HG03575 (cell line): ENCODE data around the gene KRT6B.
"Not testable (repeated sequence)": the region's sequence is repeated elsewhere in the genome, so short reads cannot be mapped to it uniquely, and the experiment has no call there.

Experiments used
- ATAC-seq: cut with Tn5 transposase; IDR thresholded peaks from one replicate; pipeline ENCODE4 v1.9.1; 2021; ENCODE audit not compliant: unreplicated experiment, insufficient number of reproducible peaks, low FRiP score; ENCODE audit errors: extremely low read depth

Gene KRT6B

DNA sequence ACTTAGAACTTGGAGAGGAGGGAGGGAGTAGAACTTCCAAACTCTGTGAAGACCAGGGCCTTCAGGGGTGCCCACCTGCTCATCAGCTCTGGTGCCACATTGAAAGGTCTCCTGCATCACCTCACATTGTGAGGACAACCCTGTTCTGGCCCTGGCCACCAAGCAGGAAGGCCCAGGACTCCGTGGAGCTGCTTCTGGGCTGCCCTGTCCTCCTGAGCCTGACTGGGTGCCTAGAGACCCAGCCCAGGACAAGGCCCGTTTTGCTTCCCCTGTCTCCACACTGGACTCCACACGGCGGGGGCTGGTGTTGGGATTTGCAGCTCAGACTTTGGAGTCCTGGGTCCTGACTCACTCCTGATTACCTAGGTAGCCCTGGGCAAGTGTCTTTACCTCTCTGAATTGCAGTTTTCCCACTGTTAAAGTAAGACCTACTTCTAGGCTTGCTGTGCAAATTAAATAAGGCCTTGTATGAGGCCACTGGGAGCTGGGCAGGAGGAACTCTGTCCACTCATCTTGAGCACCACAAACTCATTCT lies 33.3 kb downstream of the KRT6B start:
- no peak for ATAC-seq

DNA sequence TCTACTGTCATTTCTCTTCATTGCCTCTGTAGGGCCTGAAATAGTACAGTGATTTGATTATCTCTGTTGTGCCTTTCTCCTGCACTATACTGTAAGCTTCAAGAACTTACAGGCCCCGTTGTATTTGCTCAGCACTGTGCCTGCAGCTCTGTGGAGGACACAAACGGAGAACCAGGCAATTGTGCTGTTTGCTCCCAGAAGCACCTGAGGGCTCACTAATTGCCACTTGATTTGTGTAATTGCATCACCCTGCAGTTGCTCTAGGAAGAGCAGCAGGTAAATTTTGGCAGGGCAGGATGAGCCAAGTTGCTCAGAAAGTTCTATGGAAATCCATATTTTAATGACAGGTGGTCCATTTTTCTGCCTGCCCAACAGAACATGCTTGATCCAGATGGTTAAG lies 34.2 kb downstream of the KRT6B start:
- no peak for ATAC-seq

DNA sequence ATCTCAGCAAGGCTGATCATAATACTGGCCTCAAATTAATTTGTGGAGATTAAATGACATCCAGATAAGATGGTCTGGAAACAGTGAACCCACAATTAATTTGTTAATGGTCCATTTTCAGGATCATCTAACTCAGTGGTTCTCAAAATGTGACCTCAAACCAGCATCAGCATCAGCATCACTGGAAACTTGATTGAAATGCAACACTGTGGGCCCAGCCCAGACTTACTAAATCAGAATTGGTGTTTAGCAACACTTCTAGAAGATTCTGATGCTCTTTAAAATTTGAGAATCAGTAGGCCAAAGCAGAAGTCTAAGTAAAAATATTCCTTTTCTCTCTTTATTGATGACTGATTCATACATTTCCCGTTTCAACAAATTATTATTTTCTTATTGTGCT lies 35.2 kb downstream of the KRT6B start:
- no peak for ATAC-seq

DNA sequence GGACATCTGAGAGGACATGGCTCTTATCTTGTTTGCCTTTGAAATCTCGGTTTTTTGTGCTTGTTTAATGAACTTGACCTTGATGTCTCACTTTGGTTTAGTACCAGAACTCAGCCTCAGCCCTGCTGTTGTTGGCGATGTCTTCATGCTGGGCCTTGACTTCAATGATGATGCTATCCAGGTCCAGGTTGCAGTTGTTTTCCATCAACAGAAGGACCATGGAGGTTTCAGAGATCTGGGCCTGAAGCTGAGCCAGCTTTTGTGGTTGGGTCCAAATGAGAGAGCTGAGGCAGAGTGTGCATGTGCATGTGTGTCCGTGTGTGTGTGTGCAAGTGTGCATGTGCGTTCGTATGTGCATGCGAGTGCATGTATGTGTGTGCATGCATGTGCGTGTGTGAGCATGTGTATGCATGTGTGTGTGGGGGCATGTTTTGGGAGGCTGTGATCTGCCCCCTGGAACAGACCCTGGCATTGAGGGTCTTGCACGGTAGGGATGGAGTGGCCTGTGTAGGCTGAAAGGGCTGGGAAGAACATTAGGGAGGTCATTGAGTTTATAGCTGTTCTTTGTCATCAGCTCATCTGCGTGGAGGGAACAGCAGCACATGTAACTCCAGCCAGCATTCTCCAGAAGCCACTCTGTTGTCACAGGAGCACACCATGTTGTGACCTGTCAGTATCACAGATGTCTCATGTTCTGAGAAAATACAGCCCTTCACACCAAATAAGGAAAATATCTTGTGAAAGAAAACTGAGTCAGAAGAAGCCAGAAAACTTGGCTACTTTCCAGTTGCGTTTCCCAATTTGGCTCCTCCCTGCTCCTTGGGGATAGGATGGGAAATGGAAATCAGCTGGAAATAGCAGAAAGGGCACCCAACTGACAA lies 35.8 kb downstream of the KRT6B start:
- no peak for ATAC-seq

DNA sequence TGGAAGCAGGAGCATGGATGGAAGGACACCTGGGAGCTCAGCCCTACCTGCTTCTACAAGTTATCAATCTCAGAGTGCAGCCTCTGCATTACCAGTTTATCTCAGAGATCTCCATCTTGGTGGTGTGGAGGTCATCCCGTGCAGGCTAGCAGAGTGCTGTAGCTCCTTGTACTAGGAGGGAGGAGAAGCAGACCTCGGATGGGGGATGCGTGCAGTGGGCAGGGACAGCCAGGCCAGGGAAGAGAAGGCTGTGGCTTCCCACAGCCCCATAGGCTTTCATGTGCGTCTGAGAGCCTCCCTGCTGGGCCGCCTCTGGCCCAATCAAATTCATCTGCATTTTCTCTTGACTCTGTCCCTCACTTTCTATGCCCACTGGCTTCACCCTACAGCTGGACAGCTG lies 37.0 kb downstream of the KRT6B start:
- ATAC-seq = no peak

DNA sequence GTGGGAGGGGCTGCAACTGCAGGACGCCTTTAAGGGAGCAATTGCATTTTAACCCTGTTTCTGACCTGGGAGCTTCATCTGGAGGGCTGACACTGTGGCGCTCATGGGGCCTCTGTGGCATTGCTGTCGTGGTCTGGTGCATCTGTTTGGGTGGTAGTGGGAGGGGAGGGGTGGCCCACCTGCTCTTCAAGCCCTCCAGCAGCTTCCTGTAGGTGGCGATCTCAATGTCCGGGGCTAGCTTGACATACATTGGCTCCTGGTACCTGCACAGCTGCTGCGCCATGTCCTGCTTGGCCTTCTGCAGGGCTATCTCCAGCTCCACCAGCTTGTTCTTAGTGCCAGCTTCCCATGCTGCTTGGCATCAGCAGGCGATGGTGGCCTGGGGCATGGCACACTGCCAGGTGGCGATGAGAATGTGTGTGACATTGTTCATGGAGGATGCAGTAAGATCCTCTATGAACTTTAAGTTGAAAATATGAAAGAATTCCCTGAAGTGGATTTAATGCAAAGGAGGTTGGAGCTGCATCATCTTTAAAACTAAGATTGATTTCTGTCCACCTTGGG lies 38.1 kb downstream of the KRT6B start:
- ATAC-seq = no peak

DNA sequence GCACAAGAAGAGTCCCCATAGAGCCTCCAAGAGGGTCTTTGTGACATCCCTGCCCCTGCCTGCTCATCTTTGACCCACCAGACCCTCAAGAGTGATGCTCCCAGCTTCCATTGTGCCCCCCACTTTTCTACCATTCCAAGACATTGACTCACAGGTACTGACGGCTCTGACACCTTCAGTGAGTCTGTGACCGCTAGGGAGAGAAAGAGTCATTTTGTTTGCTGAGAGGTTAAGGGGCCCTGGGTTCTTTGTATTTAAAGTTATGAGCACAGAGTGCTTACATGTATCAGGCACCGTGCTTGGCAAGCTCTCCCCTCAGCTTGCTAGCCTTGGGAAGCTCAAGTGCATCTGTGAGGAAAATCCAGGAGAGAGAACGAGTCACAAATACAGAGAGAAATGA lies 38.7 kb downstream of the KRT6B start:
- ATAC-seq = no peak

DNA sequence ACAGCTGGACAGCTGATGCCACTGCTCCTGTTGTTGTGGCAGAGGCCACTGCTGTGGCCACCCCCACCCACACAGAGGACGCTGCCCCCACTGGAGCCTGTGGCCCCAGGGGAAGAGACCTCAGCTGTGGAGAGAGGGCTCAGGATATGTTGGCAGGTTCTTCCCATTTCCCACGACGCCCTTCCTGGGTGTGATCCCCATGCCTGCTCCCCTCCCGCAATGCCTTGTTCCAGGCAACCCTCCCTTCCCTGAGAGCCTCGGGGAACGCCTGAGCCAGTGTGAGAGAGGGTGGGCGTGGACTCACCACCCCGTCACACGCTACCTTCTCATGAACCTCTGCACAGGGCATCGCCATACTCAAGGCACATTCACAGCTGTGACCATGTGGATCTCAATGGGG lies 40.1 kb downstream of the KRT6B start:
- no peak for ATAC-seq

DNA sequence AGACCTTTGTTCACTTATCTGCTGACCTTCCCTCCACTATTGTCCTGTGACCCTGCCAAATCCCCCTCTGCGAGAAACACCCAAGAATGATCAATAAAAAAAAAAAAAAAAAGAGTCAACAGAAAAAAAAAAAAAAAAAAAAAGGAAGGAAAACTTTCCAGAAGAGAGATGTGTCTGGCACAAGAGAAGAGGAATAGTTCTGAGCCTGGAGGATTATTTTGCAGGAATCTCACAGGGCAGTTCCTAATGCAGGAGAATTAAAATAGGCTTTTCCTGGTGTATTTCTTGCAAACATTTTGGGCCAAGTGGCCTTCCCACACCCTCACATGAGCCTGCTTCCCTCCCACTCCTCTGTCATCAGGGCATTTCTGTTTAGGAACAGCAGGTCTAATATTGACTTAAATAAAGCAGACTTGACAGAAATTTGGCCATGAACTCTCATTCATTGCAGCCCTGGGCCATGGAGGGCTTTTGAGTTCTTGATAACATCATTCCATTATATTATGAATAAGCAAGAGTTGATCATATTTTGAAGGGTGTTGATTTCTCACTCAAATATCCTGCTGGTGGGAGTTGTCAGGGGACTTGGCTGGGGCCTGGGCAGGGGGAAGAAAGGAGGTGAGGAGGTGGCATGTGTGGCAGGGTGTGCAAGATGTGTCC lies 41.2 kb downstream of the KRT6B start:
- ATAC-seq = not testable (repeated sequence)

DNA sequence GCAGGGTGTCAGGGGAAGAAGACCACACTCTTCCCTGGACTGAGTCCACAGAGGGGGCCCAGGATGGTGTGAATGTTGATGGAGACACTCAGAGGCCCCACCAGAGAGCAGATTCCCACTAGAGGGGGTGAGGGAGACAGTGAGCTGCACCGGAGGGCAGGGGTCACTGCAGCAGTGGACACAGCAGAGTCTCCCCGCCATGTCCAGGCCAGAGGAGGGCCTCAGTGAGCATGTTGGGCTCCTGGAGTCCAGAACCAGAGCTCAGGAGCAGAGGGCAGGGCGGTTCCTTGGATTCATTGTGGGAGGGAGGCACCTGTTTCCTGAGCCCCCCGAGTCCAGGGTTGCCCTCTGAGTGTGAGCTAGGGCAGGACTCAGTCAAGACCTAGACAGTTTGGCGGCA lies 44.0 kb downstream of the KRT6B start:
- no peak for ATAC-seq

DNA sequence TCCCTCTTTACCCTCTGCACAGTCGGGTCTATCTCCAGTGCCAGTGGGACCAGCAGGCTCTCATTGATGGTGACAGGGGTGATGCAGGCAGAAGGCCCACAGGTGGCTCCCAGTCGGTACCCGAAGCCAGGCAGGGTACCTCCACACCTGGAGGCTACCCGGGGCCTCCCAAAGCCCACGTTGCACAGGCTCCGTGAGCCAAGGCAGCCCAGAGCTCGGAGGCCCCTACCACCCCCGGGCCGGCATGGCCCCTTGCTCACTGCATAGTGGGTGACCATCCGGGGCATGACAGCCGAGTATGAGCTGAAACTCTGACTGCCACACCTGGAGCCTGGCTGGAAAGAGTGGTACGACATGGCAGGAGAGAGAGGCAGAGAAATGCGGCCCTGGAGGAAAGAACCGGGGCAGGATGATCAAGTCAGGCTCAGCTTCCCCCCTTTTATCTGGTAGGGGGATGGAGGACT lies 46.0 kb downstream of the KRT6B start, which contains the start of gene KRT82:
Gene KRT82, minus strand, starts transcription at position 414 of the 464 bp plus-strand sequence. Its CDS starts 58 bp downstream, at position 356.
- ATAC-seq = no peak

DNA sequence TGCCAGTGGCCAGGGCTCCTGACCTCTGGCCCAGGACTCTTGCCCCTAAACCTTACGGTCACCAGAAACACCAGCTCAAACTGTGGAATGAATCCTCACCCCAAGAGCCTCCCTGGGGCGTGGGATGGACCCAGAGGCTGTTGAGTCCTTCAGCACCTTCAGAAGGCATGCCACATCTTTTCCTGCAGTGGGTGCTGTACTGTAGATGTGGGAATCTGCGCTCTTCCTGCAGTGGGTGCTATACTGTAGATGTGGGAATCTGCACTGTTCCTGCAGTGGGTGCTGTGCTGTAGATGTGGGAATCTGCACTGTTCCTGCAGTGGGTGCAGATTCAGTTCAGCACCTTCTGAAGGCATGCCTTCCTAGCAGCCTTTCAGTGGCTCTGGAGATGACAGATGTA lies 47.0 kb downstream of the KRT6B start:
- no peak for ATAC-seq

DNA sequence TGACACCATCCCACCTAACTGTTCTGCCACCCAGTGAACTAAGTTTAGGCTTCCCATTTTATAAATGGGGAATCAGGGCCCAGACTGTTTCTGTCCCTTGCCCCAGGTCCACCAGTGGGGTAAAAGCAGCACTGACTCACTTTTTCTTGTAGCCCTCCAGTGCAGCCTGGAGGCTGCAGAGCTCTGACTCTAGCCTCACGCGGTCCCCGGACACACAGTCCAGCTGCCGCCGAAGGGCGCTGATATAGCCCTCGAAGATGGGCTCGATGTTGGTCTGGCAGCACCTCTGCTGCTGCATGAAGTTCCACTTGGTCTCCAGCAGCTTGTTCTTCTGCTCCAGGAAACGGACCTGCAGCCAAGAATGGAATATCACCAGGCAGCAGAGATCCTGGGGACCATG lies 48.4 kb downstream of the KRT6B start:
- no peak for ATAC-seq

DNA sequence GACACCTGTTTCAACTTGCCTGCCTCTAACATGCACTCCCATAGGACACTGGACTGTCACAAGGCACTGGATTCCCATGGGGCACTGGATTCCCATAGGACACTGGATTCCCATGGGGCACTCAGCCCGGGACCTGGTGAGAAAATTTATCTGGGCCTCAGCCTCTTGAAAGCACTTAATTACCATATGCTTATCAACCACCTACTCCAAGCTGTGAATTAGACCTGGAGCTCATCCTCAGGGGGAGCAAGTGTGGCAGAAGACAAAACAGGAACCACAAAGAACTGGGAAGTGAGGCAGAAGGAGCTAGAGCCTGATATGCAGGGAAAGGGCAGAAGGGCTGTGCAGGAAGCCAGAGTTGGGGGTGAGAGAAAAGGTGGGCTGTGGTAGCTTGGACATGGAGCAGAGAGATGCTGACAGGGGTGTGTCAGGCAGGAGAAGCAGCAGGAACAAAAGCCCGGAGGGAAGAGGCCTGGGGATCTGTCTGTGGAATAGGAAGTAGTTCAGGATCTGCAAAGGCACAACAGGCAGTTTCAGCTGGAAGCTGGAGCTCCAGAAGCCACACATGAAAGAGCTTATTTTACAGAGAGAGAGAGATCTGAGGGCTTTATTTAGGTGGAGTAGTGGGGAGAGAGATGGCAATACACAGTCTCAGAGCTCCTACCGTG lies 48.9 kb downstream of the KRT6B start:
- no peak for ATAC-seq

DNA sequence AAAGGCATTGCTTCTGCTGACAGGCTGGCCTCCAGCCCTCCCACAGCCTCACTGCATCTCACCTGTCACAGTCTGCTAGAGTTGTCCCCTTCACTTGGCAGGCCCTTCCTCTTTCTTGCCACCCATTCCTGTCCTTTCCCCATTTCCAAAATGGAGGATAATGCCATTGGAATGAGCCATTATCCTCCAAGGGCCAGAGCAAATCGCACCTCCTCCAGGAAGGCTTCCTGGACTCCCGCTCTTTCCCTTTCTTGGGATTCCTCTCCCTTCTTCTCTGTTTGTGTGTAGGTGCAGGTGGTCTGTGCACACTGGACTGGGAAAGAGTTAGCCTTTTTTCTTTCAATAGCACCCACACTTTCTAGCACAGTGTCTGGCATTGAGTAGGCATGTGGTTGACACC lies 49.6 kb downstream of the KRT6B start:
- ATAC-seq = no peak

DNA sequence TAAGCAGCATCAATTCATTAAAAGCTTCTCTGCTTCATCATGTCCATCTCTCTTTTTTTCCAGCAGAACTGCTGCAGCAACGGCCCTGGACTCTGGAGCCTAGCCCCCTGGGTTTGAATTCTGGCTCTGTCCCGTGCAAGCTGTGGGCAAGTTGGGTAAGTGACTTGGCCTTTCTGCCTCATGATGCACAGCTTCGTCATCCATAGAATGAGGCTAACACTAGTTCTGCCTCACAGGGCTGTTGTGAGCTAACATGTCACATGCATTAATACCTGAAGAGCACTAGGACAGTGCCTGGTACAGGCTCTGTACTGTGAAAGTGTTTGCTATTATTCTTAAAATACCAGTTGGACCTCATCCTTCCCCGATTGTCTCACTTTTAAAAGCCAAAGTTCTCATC lies 50.0 kb downstream of the KRT6B start:
- ATAC-seq = no peak

DNA sequence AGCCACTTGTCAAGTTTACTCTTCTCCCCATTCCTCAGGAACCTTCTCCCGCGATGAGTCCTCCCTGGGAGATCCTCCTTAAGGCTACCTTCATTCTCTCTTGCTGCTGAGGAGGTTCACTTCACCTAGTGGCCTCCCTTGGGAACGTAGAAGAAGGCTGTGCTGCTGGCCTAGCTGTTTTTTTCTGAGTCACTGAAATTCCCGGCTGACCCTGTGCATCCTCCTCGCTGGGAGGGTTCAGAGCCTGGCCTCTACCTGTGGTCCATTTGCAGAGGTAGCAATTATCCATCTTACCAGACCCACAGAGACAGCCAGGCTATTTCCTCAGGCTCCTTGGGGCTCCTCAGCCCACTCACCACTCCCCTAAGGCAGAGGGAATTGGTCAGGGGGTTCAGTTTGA lies 50.4 kb downstream of the KRT6B start:
- ATAC-seq = no peak

DNA sequence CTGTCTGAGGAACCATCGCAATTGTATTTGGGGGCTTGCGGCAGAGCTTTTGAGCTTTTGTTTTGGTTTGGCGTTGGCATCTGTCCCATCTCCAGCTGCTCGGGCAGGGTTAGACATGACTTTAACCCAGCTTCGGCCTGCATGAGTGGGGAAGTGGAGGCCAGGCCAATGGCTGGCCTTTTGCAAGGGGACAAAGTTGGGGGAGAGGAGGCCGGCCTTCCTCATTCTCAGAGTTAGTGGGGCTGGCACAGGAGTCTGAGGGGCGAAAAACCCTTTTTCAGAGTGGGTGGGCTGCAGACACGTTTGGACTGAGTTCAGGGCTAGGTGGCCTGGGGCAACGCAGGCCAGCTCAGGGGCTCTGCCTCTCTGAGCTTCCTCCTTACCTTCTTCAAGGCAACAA lies 51.0 kb downstream of the KRT6B start:
- no peak for ATAC-seq

DNA sequence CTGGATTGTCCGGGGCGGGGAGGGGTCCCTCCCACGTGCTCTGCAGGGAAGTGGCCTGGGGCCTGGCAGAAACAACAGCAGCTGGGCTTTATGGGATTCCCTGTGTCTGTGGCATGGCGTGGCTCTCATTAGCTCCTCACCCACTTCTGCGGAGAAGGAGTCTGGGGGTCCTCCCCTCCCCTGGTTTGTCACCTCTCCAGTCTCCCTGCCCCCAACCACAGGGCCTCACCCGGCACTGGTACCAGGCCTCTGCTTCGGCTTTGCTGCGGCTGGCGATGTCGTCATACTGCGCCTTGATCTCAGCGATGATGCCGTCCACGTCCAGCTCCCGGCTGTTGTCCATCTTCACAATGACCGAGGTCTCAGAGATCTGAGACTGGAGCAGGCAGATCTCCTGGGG lies 52.2 kb downstream of the KRT6B start:
- ATAC-seq = no peak
